ENCODE data around the gene PCAT7.

DNA sequence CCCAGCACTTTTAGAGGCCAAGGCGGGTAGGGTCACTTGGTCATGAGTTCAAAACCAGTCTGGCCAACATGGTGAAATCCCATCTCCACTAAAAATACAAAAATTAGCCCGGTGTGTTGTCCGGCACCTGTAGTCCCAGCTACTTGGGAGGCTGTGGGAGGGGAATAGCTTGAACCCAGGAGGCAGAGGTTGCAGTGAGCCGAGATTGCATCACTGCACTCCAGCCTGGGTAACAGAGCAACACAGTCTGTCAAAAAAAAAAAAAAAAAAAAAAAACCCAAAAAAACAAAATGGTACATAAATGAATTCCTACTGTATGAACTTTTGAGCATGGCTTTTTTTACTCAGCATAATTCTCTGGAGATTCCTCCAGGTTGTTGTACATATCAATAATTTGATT lies 37.6 kb upstream of the PCAT7 start:
- TF ChIP-seq, protein P1, sequence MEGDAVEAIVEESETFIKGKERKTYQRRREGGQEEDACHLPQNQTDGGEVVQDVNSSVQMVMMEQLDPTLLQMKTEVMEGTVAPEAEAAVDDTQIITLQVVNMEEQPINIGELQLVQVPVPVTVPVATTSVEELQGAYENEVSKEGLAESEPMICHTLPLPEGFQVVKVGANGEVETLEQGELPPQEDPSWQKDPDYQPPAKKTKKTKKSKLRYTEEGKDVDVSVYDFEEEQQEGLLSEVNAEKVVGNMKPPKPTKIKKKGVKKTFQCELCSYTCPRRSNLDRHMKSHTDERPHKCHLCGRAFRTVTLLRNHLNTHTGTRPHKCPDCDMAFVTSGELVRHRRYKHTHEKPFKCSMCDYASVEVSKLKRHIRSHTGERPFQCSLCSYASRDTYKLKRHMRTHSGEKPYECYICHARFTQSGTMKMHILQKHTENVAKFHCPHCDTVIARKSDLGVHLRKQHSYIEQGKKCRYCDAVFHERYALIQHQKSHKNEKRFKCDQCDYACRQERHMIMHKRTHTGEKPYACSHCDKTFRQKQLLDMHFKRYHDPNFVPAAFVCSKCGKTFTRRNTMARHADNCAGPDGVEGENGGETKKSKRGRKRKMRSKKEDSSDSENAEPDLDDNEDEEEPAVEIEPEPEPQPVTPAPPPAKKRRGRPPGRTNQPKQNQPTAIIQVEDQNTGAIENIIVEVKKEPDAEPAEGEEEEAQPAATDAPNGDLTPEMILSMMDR (conservative IDR thresholded peaks at IDR 0.05; ENCODE audit: low read depth, low read length) = no peak
- TF ChIP-seq POLR2A (IDR thresholded peaks at IDR 0.05; ENCODE audit: low read depth, low read length) (no peak), MAFK (IDR thresholded peaks at IDR 0.05; ENCODE audit: low read depth, low read length) (no peak), SMC3 (IDR thresholded peaks at IDR 0.05; ENCODE audit: low read depth, low read length) (no peak), RFX5 (IDR thresholded peaks at IDR 0.05; ENCODE audit: low read depth, low read length) (no peak), RAD21 (IDR thresholded peaks at IDR 0.05; ENCODE audit: low read length) (no peak), BHLHE40 (IDR thresholded peaks at IDR 0.05; ENCODE audit: low read depth, low read length) (no peak)
- TF ChIP-seq, protein P2, sequence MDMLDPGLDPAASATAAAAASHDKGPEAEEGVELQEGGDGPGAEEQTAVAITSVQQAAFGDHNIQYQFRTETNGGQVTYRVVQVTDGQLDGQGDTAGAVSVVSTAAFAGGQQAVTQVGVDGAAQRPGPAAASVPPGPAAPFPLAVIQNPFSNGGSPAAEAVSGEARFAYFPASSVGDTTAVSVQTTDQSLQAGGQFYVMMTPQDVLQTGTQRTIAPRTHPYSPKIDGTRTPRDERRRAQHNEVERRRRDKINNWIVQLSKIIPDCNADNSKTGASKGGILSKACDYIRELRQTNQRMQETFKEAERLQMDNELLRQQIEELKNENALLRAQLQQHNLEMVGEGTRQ (IDR thresholded peaks at IDR 0.05; ENCODE audit: low read depth, low read length) = no peak

All from IMR-90 (cell line).